Breast epithelium (tissue), 3 donors: ENCODE results near the gene TTBK2.

ENCODE experiments used
- CTCF ChIP-seq, 3 donors: fragments of 450-650 bp; IDR thresholded peaks; one replicate each; pipeline ENCODE4 v1.5.1; 2016 to 2017; ENCODE audit warnings: antibody characterized with exemption in 3 of 3, mild to moderate bottlenecking in 3 of 3, moderate library complexity in 3 of 3
- POLR2A ChIP-seq: fragments of 450-650 bp; IDR thresholded peaks from one replicate; pipeline ENCODE4 v1.6.1; 2016; ENCODE audit warnings: antibody characterized with exemption, mild to moderate bottlenecking, moderate library complexity
- POLR2AphosphoS5 ChIP-seq, 3 donors: sonication (generic); formaldehyde crosslinking; IDR thresholded peaks; one replicate each; pipeline ENCODE4 v1.6.1; 2017; ENCODE audit warnings: antibody characterized with exemption in 3 of 3

GRCh38 chr15:42694398-42694797 lies 226.2 kb downstream of the TTBK2 start:
- TF ChIP-seq CTCF (IDR thresholded peaks at IDR 0.05), result no peak
- no peak for TF ChIP-seq POLR2AphosphoS5 (IDR thresholded peaks at IDR 0.05)
- no peak for TF ChIP-seq POLR2A
